Raji (cell line): ENCODE data around the gene STAP1.

Experiments used
- POLR2A ChIP-seq: IDR thresholded peaks from 2 replicates; pipeline ENCODE4 v1.6.1; 2011; ENCODE audit warnings: low read depth, low read length, control low read depth; ENCODE audit not compliant: insufficient read depth

Gene STAP1, protein sequence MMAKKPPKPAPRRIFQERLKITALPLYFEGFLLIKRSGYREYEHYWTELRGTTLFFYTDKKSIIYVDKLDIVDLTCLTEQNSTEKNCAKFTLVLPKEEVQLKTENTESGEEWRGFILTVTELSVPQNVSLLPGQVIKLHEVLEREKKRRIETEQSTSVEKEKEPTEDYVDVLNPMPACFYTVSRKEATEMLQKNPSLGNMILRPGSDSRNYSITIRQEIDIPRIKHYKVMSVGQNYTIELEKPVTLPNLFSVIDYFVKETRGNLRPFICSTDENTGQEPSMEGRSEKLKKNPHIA

GRCh38 chr4:67558493-67558892 lies at the start of gene STAP1:
Gene STAP1, plus strand, starts transcription at chr4:67558727. Its CDS starts 83 bp downstream, at chr4:67558810.
- TF ChIP-seq POLR2A, result peak; percentile 71

GRCh38 chr4:67512501-67512900 lies 46.0 kb upstream of the STAP1 start:
- TF ChIP-seq POLR2A, result no peak

DNA sequence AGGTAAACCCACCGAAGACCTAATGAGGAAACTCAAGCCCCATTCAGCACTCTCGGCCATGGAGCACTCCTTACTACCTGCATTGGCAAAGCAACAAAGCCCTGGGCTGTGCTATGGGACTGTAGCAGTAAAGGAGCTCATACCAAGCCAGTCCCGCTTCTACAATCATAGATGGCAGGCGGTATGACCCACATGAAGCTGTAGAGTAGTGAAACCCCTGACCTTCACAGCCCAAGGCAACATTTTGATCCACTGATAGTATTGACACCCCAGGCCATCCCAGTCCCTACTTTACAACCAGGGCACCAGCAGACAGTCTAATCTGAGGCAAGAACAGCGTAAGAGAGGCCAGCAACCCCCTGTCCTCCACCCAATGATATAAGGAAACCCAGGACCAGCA lies 38.4 kb upstream of the STAP1 start:
- no peak for TF ChIP-seq POLR2A

DNA sequence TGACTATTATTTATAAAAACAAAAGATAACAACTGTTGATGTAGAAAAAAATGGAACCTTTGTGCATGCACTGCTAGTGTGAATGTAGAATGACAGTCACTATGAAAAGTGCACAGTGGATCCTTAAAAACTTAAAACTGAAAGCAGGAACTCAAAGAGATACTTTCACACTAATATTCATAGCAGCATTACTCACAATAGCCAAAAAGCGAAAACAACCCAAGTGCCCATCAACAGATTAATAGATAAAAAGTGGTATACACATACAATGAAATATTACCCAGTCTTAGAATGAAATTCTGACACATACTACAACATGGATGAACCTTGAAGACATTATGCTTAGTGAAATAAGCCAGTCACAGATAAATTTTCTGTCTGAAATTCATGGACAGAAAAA lies 37.0 kb upstream of the STAP1 start:
- TF ChIP-seq POLR2A, result no peak

DNA sequence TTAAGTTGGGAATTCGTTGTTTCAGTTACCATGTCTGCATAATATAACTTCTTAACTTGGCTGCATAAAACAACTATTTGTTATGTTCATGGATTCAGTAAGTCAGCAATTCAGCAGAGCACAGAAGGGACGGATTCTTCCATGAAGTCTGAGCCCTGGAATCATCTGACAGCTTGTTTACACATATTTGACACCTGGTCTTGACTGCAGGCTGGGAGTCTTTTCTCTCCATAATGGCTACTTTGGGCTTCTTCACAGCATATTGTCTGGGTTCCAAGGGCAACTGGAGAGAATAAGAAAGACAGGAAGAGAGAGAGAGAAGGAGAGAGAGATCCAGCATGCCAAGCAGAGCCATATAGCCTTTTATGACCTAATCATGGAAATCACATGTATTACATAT lies 36.3 kb upstream of the STAP1 start:
- no peak for TF ChIP-seq POLR2A

DNA sequence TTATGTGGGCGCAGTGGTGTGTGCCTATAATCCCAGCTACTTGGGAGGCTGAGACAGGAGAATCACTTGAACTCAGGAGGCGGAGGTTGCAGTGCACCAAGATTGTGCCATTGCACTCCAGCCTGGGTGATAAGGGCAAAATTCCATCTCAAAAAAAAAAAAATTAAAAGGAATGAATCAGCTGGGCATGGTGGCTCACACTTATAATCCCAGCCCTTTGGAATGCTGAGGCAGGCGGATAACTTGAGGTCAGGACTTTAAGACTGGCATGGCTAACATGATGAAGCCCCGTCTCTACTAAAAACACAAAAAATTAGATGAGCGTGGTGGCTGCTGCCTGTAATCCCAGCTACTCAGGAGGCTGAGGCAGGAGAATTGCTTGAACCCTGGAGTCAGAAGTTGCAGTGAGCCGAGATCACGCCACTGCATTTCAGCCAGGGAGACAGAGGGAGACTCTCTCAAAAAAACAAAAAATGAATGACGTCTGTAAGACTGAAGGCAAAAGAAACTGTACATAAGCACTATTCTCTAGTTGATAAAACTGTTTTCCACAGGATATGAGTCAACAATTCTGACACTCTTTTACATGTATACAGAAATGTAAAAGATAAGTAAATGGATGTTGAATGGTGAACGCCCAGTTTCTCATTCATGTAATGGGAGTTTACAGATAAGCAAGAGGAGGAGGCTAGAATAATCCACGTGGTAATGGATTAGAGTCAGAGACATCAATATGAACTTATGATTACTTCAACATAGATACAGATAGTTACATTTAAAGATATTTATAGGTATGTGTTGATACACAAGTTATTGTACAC lies 35.5 kb upstream of the STAP1 start:
- no peak for TF ChIP-seq POLR2A

DNA sequence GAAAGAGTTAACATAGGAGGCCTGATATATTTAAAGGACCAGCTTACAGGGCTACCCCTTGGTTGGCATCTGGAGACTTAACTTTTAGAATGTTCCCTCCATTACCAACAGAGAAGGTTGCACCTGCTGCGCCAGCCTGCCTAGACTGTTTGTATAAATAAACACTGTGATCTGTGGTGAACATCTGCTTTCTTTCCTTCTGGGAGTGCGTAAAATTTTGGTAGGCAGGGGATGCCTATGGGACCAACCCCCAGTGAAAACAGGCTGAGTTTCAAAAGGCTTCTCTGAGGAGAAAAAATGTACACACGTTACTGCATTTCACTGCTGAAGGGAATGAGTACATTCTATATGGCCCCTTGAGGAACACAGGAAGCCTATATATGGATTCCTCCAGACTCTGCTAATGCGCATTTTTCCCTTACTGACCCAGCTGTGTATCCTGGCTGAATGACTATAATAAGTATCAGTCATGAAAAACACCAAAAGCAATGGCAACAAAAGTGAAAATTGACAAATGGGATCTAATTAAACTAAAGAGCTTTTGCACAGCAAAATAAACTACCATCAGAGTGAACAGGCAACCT lies 27.1 kb upstream of the STAP1 start:
- no peak for TF ChIP-seq POLR2A

DNA sequence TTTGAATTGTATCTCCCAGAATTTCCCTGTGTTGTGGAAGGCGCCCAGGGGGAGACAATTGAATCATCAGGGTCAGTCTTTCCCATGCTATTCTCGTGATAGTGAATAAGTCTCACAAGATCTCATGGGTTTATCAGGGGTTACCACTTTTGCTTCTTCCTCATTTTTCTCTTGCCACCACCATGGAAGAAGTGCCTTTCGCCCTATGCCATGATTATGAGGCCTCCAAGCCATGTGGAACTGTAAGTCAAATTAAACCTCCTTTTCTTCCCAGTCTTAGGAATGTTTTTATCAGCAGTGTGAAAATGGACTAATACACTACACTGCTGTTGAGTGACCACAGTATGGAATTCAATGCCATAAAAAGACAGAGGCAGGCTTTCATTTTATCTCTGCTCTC lies 25.4 kb upstream of the STAP1 start:
- TF ChIP-seq POLR2A, result no peak

DNA sequence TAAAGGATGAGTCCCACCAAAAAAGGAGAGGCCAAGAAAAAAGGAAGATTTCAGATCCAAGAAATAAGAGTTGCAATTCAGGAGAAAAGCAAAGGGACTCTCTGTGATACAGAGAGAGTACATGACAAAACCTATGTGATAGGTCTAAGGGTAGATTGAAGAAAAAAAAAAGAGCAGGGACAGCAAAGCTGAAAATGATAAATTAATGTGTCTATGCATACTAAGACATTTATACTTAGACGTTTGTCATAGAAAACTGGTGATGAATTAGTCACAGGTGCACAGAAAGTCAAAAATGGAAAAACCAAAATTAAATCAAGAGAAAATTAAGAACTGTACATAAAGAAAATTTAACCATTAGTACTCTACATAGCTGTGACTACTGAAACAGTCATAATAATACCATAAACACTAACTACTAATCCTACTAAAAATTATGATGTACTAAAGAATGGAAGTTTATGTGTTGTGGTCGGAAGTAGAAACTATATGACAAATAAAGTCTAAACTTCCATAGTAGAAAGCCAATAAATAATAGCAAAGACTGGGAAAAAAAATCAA lies 23.2 kb upstream of the STAP1 start:
- no peak for TF ChIP-seq POLR2A

GRCh38 chr4:67539830-67540229 lies 18.7 kb upstream of the STAP1 start:
- TF ChIP-seq POLR2A, result no peak

DNA sequence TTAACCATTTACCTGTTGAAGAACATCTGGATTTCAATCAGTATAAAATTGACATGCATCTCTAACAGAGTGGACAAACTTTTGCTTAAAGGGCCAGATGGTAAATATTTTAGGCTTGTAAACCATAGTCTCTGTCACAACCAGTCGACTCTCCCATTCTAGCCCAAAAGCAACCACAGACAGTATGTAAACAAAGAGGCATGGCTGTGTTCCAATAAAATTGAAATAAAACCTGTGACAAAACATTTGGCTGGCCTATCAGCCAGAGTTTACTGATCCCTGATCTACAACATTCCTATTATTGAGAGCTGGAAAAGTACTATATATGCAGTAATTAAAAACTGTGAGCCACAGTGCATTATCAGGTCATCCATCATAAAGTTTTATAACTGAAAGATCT lies 16.5 kb upstream of the STAP1 start:
- TF ChIP-seq POLR2A, result no peak

- peak; percentile 99 for TF ChIP-seq POLR2A
Measured at GRCh38 chr4:67545199-67546003, 13.1 kb upstream of the STAP1 start, which contains the start of gene CENPC. Gene CENPC, minus strand, starts transcription at chr4:67545503. Its CDS starts 148 bp downstream, at chr4:67545355.

DNA sequence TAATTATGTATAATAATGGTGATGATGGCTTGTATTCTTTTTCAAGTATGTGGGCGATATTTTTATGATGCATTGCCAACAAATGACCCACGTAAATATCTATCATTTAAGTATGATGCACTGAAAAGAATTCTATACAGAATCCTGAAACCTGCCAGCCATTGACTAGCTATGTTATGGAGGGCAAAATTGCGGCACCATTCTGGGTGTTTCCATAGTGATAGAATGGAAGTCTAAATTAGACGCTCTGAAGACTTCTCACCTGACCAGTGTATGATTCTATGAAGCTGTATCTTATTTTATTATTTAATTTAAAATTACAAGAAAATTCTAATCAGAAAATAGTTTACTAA lies 12.5 kb upstream of the STAP1 start:
- TF ChIP-seq POLR2A, result no peak

DNA sequence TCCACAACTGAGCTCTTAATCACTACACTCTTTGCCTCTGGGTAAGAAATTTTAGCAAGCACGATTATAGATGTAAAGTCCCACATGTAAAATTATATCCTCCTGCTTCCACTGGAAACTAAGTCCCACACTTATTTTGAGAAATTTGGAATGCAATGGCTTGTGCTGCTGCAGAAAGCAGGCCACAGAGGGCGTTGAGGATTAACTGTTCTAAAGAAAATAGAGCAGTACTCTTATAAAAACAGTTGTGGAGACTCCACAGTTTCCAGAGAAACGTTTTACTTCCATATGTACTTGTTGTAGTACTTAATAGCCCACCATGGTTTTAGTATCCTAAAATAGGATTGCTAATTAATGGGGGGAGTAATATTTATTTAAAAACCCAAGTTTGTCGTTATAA lies 11.6 kb upstream of the STAP1 start:
- no peak for TF ChIP-seq POLR2A

GRCh38 chr4:67549123-67549522 lies 9.4 kb upstream of the STAP1 start:
- no peak for TF ChIP-seq POLR2A

DNA sequence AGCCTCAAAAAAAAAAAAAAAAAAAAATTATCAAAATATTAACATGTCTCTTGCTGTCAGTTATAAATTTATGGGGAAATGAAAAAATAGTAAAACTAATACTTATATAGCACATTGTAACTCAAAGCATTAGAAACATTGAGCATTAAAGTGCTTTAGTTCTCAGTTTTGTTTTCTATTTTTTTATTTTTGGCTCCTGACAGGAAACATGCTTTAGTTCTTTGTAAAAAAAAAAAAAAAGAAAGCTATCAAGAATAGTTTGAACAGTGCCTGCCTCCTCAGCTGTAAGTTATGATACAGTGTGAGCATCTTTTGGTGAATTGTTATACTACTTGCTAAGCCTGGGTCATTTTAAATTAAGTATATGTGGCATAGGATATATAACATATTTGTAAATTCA lies 8.1 kb upstream of the STAP1 start:
- TF ChIP-seq POLR2A, result no peak

GRCh38 chr4:67550857-67551256 lies 7.7 kb upstream of the STAP1 start:
- no peak for TF ChIP-seq POLR2A
